HG02642 (cell line): Measurements from ENCODE around the gene SLFN12L.

ENCODE experiments used
- ATAC-seq: cut with Tn5 transposase; IDR thresholded peaks from one replicate; pipeline ENCODE4 v1.9.1; 2021; ENCODE audit warnings: mild to moderate bottlenecking; ENCODE audit not compliant: unreplicated experiment, poor library complexity

SLFN12L gene

DNA sequence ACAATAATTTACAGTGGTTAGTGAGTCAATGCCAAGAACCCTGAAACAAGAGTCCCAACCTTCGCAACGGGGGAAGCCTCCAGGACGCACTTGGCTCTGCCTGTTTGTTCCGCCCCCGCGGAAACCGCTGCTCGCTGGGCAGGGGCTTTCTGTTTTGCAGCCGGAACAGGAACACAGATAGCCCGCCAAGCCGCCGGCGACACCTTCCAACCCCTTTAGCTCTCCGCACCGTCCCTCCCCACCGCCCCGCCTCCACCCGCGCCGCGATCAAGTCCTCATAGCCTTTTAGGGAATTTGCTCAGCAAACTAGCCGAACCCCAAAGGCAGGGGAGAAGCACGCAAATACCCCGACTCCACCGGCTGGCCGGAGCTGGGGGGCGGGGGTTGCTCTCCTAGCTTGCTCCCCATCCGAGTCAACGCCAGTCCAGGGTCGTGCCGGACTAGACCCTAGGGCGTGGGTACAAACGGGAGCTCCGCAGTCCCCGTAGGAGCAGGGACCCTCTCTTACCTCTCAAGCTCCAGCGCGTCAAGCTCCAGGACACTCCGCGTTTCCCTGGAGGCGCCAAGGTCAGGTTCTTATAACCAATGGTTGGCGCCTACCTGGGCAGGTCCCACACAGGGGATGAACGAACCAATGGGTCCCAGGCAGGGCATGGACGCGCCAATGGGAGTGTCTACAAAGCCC is 89.1 kb downstream of the SLFN12L start, which contains the start of gene SLFN13:
SLFN13 (minus strand) TSS at position 553 of the 685 bp plus-strand sequence. CDS start 3,086 bp downstream, outside the sequence.
- ATAC-seq: peak; percentile 79

DNA sequence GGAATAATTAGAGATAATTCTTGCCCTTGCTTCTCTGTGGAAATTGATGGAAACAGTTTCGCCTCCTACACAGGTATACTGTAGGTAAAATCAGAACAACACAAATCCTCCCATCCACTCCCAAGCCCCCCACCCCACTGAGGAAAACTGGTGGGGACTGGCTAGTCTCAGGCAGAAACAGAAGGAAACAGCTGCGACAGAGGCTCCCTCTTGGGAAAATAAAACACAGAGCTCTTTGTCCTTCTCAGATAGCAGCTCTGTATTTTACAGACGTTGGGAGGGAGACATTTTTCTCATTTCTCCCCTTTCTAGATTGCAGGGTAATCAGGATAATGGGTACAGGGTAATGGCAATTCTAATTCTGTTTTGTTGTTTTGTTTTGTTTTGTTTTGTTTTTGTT is 90.0 kb downstream of the SLFN12L start:
- ATAC-seq: no peak

DNA sequence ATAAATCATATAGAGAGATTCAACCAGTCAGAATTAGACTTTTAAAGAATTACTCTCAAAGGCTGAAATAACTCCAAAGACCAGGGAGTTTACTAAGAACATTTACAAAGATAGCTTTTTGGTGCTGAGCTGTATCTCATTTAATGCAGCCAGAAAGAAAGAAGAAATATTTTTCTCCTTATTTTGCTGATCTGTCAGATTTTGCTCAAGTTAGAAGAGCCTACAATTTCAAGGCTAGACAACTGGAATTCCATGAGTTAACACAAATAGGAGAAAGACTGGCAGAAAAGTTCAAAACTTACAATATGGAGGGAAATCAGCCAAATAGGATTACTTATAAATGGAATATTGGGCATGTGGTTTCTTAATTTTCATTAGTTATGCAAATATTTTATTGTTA is 99.0 kb downstream of the SLFN12L start:
- ATAC-seq: no peak

DNA sequence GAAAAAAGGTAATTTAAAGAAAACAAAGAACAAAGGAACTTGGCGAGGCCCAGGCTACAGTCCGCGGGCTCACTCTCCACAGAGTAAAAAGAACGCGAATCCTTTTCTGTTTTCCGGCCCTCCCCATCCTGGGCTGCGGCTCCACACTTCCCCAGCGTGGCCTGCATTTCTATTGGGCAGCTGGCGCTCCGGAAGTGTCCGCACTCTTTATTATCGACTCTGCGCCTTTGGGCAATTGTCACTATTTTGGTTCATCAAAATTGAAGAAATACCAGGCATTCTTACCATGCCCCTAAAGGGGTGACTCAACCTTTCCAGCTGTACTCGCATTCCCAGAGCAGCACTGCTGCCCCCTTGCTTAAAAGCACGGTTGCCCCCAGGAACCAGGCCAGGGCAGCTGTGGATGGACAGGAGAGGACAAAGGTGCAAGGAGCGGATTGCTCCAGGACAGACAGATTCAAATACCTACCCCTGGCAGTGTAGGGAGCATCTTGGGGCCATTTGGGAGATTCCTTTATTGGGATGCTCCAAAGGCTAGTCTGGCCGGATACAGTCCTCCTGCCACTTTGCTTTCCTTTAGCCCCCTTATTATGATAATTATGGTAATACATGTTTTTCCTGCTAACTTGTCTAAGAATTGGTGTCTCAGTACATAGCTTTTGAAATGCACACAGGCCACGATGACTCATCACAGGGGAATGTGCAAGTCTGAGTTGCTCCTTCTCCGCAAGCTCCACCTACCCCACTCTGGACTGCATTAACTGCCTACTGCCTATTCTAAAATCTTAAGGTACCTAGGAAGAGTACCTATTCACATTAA is 104.2 kb downstream of the SLFN12L start:
- ATAC-seq: peak; percentile 51

DNA sequence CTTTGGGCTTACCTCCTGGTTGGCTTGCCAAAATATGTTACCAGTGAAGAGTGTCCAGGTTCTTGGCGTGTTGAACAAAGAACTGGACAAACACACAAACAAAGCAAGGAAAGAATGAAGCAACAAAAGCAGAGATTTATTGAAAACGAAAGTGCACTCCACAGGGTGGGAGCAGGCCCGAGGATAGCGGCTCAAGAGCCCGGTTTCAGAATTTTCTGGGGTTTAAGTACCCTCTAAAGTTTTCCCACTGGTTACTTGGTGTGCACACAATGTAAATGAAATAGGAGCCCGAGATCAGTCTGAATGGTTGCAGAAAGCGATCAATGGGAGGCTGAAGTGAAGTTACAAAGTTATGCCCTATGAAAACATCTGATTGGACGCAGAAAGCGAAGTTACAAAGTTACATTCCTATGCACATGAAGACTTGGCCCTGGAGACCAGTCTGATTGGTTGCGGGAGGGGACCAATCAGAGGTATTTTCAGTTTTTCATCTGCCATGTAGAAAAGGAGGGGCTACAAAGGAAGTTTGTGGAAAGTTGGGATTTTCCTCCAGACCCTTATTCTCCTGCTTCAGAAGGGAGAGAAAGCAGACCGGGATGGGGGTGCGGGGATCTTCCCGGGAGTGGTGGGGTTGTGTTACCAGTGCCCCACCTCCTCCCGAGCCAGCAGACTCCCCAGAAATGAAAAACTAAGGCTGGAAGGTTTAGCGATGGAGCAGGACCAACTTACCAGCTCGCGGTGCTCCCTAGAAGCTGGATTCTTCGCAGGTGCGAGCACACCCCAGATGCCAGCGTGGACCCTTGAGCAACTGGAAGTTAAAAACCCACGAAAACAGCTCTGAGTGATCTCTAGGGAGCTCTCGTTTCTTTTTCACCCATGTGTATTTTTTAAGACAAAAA is 105.1 kb downstream of the SLFN12L start, which contains the start of gene SLFN12:
SLFN12 (minus strand) TSS at position 325 of the 899 bp plus-strand sequence. CDS start 9,472 bp downstream, outside the sequence.
- peak; percentile 75 for ATAC-seq

DNA sequence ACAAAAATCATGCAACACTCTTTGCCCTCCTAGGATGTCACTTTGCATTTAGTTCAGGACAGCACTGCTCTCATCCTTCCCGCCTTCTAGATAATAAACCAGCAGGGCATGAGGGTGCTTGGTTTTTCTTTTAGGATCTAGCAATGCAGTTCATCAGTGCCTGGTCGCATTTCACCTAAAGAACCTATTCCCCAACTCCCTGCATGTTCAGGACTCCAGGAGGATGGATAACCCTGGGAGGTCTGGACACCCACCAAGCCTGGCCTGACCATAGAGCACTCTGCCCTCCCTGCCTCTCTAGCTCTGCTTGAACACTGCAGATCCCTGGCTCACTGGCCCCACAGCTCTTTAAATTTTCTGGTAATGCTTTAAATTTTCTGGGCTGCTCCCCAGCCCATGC is 107.8 kb downstream of the SLFN12L start:
- ATAC-seq: no peak

DNA sequence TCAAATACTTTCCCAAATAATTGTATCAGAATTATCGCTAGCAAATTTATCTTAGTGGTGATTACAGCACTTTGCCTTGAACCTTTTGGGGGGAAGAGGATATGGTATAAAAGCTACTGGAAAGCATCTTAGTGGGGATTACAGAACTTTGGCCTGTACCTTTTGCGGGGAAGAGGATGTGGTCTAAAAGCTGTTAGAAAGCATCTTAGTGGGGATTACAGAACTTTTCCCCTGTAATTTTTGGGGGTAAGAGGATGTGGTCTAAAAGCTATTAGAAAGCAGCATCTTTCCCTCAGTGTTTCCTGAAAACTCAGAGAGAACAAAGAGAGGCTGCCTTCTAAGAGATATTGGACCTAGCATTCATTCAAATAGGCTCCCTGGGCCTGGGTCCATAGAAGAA is 109.2 kb downstream of the SLFN12L start:
- no peak for ATAC-seq

DNA sequence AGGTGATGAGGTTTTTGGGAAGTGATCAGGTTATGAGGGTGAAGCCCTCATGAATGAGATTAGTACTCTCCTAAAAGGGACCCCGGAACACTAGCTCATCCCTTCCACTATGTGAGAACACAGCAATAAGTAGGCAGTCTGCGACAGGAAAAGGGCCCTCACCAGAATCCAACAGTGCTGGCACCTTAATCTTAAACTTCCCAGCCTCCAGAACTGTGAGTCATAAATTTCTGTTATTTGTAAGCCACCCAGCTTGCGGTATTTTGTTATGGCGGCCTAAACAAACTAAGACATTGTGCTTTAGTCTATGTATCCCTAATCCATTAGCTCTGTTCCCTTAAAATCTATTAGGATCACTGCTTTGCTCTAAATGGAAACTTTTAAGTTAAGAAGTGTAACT is 113.7 kb downstream of the SLFN12L start:
- no peak for ATAC-seq
